UCSD-AML1 (cell line): ENCODE data around the gene APOL6.
"Not testable (repeated sequence)": the region's sequence is repeated elsewhere in the genome, so short reads cannot be mapped to it uniquely, and the experiment has no call there.

Experiments
- DNase-seq: peaks from one replicate; lab custom pipeline; 2025; ENCODE audit not compliant: unreplicated experiment; lab: John Stamatoyannopoulos, UW

APOL6 gene

GRCh38 chr22:35634943-35635540 is 13.2 kb upstream of the APOL6 start:
- no peak for DNase-seq

- no peak for DNase-seq
Measured at GRCh38 chr22:35637254-35637653, 11.0 kb upstream of the APOL6 start.

GRCh38 chr22:35638001-35638400 is 10.2 kb upstream of the APOL6 start:
- DNase-seq, result no peak

DNA sequence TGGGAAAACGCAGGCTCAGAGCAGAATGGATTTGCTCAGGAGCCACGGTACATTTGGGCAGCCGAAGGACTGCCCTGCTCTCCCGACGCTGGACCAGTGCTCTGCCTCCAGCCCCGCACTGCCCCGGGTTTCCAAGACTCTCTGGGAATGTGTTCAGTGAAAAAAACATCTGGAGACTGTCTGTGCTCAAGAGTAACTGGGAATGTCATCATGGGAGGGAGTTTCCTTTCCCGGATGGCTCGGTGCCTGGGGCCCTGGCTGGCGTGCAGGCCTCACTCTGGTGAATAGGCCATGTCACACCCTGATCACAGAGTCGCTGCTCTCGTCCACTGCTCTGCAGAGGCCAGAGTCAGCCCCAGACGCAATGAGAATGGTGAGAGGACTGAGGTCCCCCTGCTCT is 9.8 kb upstream of the APOL6 start:
- DNase-seq, result no peak

GRCh38 chr22:35641494-35642120 is 6.6 kb upstream of the APOL6 start:
- no peak for DNase-seq

GRCh38 chr22:35642305-35642741 is 5.9 kb upstream of the APOL6 start:
- no peak for DNase-seq

GRCh38 chr22:35643991-35644390 is 4.3 kb upstream of the APOL6 start:
- DNase-seq, result no peak

DNA sequence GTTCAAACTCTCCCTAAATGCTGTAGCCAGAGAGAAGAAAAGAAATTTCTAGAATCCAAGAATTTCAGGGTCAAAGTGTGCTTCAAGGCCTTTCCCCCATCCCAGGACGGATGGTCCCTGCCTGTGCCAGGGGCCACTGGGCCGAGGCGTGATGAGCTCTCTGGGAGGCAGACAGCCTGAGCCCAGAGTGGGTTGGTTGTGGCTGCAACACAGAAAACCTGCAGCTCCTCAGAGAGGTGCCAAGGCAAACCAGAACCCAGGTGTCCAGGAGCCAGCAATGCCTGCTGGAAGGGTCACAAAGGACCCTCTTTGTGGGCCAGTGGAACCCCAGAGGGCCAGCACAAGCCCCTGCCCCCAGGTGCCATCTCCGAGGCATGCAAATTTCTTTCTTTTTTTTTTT is 2.6 kb upstream of the APOL6 start:
- DNase-seq, result no peak

GRCh38 chr22:35649026-35649553 is 844 bp downstream of the APOL6 start:
- no peak for DNase-seq

- no peak for DNase-seq
Measured at GRCh38 chr22:35649636-35650250, 1.5 kb downstream of the APOL6 start.

- DNase-seq, result no peak
Measured at GRCh38 chr22:35651085-35651484, 2.8 kb downstream of the APOL6 start.

GRCh38 chr22:35653824-35654223 is 5.6 kb downstream of the APOL6 start:
- no peak for DNase-seq

DNA sequence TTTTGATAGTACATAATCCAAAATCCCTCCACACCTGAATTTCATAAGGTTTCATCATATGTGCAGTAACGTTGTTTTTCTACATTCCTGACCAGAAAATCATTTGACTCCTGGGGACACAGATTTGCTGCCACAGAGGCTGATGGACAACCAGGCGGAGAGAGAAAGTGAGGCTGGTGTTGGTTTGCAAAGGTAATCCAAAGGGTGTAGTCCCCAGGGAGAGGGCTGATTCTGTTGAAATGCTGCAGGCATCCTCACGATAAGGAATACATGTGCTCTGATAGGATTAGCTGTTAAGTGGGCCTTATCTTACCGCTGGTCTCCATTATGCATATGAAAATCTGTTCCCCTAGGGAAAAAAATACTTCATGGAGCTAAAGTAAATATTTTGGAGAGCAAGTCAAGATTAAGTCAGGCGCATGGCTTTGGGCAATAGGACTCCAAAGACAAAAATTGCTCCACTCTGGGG is 8.1 kb downstream of the APOL6 start:
- no peak for DNase-seq

GRCh38 chr22:35657571-35658312 is 9.5 kb downstream of the APOL6 start:
- no peak for DNase-seq

DNA sequence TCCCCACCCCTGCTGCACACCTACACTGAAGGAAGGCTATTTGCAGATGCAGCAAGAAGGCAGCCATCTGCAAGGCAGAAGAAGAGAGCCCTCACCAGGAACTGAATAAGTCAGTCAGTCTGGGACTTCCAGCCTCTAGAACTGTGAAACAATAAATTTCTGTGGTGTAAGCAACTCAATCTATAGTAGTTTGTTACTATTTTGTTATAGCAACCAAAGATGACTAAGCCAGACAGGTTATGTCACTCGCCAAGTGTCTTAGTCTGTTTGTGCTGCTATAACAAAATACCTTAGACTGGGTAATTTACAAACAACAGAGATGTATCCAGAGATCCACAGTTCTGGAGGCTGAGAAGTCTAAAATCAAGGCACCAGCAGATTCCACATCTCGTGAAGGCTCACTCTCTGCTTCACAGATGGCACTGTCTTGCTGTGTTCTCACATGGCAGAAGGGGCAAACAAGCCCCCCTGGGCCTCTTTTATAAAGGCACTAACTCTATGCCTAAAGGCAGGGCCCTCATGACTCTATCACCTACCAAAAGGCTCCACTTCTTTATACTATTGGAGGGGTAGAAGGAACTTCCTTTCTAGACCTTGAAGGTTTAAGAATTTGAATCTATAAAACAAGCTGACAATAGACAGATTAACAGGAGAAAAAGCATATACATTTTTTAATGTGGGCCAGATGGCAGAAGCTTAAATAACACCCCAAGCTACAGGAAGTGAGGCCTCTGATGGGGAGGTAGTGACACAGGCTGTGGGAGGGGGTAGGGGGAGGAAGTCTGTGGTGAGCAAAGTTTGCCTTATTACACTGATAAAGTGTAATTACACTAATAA is 12.3 kb downstream of the APOL6 start:
- peak; percentile 37 for DNase-seq

DNA sequence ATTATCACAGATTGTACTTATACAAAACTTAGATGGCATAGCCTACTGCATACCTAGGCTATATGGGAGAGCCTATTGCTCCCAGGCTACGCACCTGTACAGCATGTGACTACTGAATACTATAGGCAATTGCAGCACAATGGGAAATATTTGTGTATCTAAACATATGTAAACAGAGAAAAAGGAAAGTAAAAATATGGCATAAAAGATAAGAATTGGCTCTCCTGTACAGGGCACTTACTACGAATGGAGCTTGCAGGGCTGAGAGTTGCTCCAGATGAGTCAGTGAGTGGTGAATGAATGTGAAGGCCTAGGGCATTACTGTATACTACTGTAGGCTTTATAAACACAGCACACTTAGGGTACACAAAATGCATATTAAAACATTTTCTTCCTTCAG is 13.2 kb downstream of the APOL6 start:
- DNase-seq, result no peak

DNA sequence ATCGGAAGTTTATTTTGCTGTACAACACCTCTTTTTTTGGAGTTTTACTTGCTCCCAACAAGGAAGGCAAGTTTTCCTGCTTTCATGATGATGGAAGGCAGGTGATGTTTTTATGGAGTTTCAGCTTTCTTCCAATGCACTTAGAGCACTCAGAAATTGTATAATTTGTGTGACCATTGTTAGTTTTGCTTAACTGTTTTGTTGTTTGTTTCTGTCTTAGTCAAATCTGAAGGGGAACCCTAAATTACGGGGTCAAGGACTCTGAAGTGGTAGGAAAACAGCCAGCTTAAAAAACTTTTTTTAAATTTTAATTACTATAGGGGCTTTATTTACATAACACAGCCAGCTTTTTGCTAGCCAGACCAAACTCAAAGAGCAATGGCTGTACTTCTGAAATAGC is 14.7 kb downstream of the APOL6 start:
- DNase-seq, result no peak

- no peak for DNase-seq
Measured at GRCh38 chr22:35663371-35663770, 15.1 kb downstream of the APOL6 start.

DNA sequence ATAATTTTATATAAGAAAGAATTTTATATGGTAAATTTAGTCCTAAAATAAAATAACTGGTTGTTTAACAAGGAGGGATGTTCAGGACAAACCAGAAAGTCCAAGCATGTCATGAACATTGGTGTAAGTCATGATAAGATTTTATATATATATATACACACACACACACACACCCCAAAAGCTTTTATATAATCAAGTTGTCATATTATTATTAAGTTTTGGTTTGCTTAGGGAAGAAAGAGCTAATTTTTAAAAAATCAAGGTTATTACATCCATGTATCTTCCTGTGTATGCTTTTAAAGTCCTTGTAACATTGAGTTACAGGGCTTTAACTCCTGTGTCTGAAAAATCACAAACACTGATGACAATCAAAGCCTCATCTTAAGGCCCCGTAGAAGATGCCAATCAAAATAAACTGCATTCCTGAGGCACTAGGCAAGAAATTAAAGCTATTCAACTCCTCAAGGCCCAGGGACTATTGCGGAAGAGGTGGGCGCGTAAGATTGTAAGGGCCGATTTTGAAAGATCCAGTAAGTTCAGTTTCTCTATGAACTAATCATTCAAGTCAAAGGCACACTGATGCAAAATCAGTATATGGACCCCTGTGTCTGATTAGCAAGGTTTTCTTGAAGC is 16.8 kb downstream of the APOL6 start:
- no peak for DNase-seq

- not testable (repeated sequence) for DNase-seq
Measured at GRCh38 chr22:35666699-35667098, 18.5 kb downstream of the APOL6 start.
